Gastrocnemius medialis (tissue), 4 donors: ENCODE measurements around the gene KRT3.

Source experiments
- POLR2A ChIP-seq, 2 donors: fragments of 450-650 bp; IDR thresholded peaks; one replicate each; pipeline ENCODE4 v1.6.1; 2017; ENCODE audit warnings: antibody characterized with exemption in 2 of 2, mild to moderate bottlenecking in 2 of 2, moderate library complexity in 2 of 2
- TF ChIP-seq, protein P1 (sequence below), 5 experiments: fragments of 450-650 bp in 3 of 5; fragments of 200-600 bp in 2 of 5; sonication (generic) in 2 of 5; IDR thresholded peaks in 4 of 5; conservative IDR thresholded peaks in 1 of 5; 1 replicate in 4 of 5; 2 replicates in 1 of 5; pipeline ENCODE4 v1.5.1; 2016 to 2019; ENCODE audit warnings: antibody characterized with exemption in 5 of 5, mild to moderate bottlenecking in 3 of 5, moderate library complexity in 3 of 5

DNA sequence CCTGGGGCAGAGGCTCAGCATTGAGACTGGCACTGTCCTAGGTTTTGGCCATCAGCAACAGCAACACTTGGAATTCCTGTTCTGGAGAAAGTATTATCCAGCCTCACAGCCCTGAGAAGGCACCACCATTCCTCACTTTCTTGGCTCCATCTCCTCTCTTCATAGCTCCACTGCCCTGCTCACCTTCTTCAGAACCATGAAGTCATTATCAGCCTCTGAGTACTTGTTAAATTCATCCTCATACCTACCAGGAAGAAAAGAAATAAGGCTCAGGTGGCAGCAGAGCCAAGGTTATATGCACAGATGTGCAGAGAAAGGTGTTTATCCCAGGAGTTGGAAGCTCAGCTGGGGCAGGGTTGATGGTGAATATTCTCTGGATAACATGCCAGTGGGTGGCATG lies 44.1 kb downstream of the KRT3 start:
- TF ChIP-seq, protein P1, sequence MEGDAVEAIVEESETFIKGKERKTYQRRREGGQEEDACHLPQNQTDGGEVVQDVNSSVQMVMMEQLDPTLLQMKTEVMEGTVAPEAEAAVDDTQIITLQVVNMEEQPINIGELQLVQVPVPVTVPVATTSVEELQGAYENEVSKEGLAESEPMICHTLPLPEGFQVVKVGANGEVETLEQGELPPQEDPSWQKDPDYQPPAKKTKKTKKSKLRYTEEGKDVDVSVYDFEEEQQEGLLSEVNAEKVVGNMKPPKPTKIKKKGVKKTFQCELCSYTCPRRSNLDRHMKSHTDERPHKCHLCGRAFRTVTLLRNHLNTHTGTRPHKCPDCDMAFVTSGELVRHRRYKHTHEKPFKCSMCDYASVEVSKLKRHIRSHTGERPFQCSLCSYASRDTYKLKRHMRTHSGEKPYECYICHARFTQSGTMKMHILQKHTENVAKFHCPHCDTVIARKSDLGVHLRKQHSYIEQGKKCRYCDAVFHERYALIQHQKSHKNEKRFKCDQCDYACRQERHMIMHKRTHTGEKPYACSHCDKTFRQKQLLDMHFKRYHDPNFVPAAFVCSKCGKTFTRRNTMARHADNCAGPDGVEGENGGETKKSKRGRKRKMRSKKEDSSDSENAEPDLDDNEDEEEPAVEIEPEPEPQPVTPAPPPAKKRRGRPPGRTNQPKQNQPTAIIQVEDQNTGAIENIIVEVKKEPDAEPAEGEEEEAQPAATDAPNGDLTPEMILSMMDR (IDR thresholded peaks at IDR 0.05 in 4 of 5, conservative IDR thresholded peaks at IDR 0.05 in 1 of 5): no peak
- no peak for TF ChIP-seq POLR2A (IDR thresholded peaks at IDR 0.05)
